ENCODE data around the gene ZNF185. TPM values are rescaled to one million over a fixed set of nuclear protein-coding genes. Genes with fewer than 3 reads are reported as not detected.
A peak's percentile ranks its signal among the peaks of the same experiment; 100 is the strongest.
"Not testable (repeated sequence)": the region's sequence is repeated elsewhere in the genome, so short reads cannot be mapped to it uniquely, and the experiment has no call there.

Gene ZNF185
- total and polyA plus RNA-seq, 9 donors = 3.5 to 28.7 (median 10.0) TPM

- TF ChIP-seq POLR2A (IDR thresholded peaks at IDR 0.05) (no peak), CTCF (IDR thresholded peaks at IDR 0.05) (peak in 1 of 3 donors; percentile 25)
- no peak overlapping the region for H3K27ac ChIP-seq
- H3K27me3 ChIP-seq = no peaks in the 10 kb centered on the region
- no peaks in the 10 kb centered on the region for H3K9me3 ChIP-seq
- DNase-seq = peak in 4 of 5 donors; percentile 24 to 51 (median 40)
- no peaks in the 10 kb centered on the region for H3K36me3 ChIP-seq
- no peaks in the 10 kb centered on the region for H3K4me1 ChIP-seq (ENCODE audit: insufficient read depth)
- WGBS, 3 donors = 23 to 33% (median 25%) methylated on average over 20 of the region's 20 CpGs
- H3K4me3 ChIP-seq = no peak overlapping the region
- intact Hi-C loops (cut with DNase I) = no loop called here
Measured at GRCh38 chrX:152904151-152905080, 6.5 kb downstream of the ZNF185 start.

GRCh38 chrX:152905081-152905420 is 7.2 kb downstream of the ZNF185 start:
- Histone ChIP-seq H3K4me3 (no peak overlapping the region), H3K27ac (no peak overlapping the region), H3K9me3 (no peaks in the 10 kb centered on the region), H3K4me1 (ENCODE audit: insufficient read depth) (no peaks in the 10 kb centered on the region), H3K36me3 (no peaks in the 10 kb centered on the region), H3K27me3 (no peaks in the 10 kb centered on the region)
- no peak for DNase-seq
- intact Hi-C loops (cut with DNase I) = no loop called here
- TF ChIP-seq EP300 (IDR thresholded peaks at IDR 0.05) (no peak), POLR2A (IDR thresholded peaks at IDR 0.05) (no peak), CTCF (IDR thresholded peaks at IDR 0.05) (no peak)
- 61 to 80% (median 75%) methylated on average over 8 of the region's 8 CpGs for WGBS, 3 donors

GRCh38 chrX:152907084-152907651 is 9.3 kb downstream of the ZNF185 start:
- intact Hi-C loops (cut with DNase I) = no loop called here
- no peak for DNase-seq
- Histone ChIP-seq H3K4me3 (no peak overlapping the region), H3K36me3 (no peaks in the 10 kb centered on the region), H3K9me3 (no peaks in the 10 kb centered on the region), H3K4me1 (ENCODE audit: insufficient read depth) (no peaks in the 10 kb centered on the region), H3K27me3 (no peaks in the 10 kb centered on the region), H3K27ac (no peak overlapping the region)
- TF ChIP-seq CTCF (IDR thresholded peaks at IDR 0.05) (no peak), EP300 (IDR thresholded peaks at IDR 0.05) (no peak), POLR2A (IDR thresholded peaks at IDR 0.05) (no peak)
- 51 to 68% (median 53%) methylated on average over 17 of the region's 17 CpGs for WGBS, 3 donors

GRCh38 chrX:152908486-152908885 is 10.6 kb downstream of the ZNF185 start:
- Histone ChIP-seq H3K36me3 (no peaks in the 10 kb centered on the region), H3K4me1 (ENCODE audit: insufficient read depth) (no peaks in the 10 kb centered on the region), H3K27ac (no peak overlapping the region), H3K27me3 (no peaks in the 10 kb centered on the region), H3K4me3 (no peak overlapping the region), H3K9me3 (no peaks in the 10 kb centered on the region)
- intact Hi-C loops (cut with DNase I) = no loop called here
- TF ChIP-seq POLR2A (IDR thresholded peaks at IDR 0.05) (no peak), CTCF (IDR thresholded peaks at IDR 0.05) (no peak), EP300 (IDR thresholded peaks at IDR 0.05) (no peak)
- no peak for DNase-seq
- WGBS, 3 donors = 80 to 87% (median 80%) methylated on average over 14 of the region's 14 CpGs

GRCh38 chrX:152910018-152910417 is 12.2 kb downstream of the ZNF185 start:
- 78 to 89% (median 88%) methylated on average over 7 of the region's 7 CpGs for WGBS, 3 donors
- H3K27me3 ChIP-seq; intact Hi-C loops (cut with DNase I); H3K4me3 ChIP-seq; H3K36me3 ChIP-seq; H3K9me3 ChIP-seq; H3K4me1 ChIP-seq (ENCODE audit: insufficient read depth); H3K27ac ChIP-seq; DNase-seq: not testable (repeated sequence)
